HG03159 (cell line): ENCODE measurements around the gene LAIR2.
"Not testable (repeated sequence)": the region's sequence is repeated elsewhere in the genome, so short reads cannot be mapped to it uniquely, and the experiment has no call there.

Source experiments
- ATAC-seq: cut with Tn5 transposase; IDR thresholded peaks from one replicate; pipeline ENCODE4 v1.9.1; 2021; ENCODE audit warnings: mild to moderate bottlenecking, moderate library complexity; ENCODE audit not compliant: unreplicated experiment

The LAIR2 gene

DNA sequence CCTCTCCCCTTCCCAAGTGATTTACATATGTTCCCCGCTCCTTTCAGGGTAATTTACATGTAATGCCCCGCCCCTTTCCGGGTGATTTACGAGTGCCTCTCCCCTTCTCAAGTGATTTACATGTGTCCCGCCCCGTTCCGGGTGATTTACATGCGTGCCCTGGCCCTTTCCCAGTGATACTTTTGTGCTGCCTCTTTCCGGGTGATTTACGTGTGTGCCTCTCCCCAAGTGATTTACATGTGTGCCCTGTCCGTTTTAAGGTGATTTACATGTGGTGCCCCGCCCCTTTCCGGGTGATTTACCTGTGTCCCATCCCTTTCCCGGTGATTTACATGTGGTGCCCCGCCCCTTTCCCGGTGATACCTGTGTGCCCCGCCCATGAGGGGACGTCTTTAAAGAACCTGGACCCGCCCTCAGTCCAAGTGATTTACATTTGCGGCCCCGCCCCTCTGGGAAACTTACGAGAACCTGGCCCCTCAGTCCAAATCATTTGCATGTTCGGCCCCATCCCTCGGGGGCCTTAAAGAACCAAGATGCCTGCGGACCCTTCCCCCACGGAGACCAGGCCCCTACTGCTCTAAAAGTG is 38.5 kb upstream of the LAIR2 start:
- peak; percentile 40 for ATAC-seq

DNA sequence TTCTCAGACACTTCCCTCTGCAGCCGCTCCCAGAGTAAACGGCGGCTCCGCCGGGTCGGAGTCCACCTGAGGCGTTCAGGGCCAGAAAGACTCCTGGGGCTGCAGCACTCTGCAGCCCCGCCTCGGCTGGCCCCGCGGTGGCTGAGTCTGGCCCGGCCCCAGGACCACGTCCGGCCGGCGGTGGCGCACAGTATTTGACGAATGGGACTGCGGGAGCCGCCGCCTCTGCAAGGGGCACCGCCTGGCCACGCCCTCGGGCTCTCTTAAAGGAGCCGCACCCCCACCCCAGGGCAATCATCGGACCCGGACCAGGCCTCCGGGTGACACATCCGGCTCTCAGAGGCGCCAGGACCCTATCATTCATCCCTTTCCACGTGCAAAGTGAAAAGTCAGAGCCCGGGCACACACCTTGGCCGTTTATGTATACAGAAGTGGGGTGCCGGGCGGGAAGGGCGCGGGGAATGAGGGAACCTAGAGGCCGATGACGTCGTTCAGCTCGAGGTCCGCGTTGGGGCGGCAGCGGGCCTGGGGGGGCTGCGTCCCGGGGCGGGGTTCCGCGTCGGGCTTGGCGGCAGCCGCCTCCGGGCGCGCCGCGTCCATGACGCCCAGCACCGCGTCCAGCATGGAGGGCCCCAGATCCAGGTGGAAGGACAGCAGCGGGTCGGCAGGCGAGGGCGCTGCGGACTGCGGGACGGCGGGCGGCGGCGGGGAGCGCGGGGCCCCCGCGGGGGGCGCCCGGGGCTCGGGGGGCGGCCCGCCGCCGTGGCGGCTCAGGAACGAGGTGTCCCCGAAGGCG is 37.8 kb upstream of the LAIR2 start:
- ATAC-seq, result peak; percentile 39

DNA sequence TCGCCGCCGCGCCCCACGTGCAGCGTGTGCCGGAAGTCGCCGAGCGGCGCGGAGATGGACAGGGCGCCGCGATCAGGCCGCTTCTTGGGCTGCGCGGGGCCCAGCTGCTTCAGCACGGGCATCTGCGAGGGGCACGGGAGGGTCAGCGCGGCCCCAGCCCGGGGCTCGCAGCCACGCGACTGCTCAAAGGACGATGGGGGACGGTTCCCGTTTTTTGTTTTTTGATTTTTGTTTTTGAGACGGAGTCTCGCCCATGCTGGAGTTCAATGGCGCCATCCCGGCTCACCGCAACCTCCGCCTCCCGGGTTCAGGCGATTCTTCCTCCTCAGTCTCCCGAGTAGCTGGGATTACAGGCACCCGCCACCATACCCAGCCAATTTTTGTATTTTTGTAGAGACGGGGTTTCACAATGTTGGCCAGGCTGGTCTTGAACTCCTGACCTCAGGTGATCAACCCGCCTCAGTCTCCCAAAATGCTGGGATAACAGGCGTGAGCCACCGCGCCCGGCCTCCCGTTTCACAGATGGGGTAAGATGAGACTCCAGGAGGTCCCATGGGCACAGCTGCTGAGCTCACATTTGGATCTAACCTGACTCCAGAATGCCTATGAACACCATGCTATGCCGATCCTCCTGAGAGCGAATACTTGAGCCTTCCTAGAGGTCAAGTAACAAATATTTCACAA is 37.1 kb upstream of the LAIR2 start:
- no peak for ATAC-seq

DNA sequence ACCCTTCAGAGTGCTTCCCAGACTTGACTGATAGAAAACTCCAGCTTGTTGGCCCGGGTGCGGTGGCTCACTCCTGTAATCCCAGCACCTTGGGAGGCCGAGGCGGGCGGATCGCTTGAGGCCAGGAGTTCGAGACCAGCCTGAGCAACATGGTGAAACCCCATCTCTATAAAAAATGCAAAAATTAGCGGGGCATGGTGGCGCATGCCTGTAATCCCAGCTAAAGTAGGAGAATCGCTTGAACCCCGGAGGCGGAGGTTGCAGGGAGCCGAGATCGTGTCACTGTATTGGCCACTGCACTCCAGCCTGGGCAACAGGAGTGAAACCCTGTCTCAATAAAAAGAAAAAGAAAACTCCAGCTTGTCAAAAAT is 36.5 kb upstream of the LAIR2 start:
- ATAC-seq, result not testable (repeated sequence)

DNA sequence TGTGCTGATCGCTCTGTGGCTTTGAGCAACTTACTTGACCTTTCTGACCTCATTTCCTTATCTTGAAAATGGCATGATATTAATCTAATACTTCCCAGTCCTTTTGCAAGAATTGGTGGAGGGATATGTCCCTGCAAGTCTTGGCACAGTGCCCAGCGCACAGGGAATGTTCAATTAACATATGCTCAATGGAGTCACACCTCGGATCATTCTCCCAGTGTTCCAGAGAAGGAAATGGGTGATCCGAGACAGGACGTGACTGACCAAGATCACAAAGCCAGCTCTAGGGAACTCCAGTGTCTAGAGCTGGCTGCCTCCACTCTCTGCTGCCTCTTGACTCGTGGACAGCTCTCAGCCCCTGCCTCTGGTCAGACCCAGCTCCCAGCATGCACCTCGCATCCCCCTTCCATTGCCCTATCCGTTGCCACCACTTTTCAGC is 33.1 kb upstream of the LAIR2 start:
- ATAC-seq, result no peak

DNA sequence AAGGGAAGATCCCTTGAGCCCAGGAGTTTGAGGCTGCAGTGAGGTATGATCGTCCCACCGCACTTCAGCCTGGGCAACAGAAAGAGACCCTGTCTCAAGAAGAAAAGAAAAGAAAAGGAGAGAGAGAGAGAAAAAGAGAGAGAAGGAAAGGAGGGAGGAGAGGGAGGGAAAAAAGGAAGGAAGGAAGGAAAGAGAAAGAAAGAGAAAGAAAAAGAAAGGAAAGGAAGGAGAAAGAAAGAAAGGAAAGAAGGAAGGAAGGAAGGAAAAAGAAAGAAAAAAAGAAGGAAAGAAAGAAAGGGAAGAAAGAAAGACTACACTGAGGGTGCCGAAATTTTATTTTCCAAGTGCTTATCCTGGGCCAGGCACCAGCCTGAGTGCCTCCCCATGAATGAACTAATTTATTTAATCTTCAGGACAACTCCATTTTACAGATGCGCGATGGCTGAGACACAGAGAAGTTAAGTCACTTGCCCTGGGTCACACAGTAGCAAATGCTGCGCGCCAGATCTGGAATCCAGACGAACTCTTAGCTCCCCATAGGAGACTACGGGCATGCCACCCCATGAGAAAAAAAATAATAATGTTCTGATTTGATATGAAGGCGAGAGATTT is 32.2 kb upstream of the LAIR2 start:
- no peak for ATAC-seq

DNA sequence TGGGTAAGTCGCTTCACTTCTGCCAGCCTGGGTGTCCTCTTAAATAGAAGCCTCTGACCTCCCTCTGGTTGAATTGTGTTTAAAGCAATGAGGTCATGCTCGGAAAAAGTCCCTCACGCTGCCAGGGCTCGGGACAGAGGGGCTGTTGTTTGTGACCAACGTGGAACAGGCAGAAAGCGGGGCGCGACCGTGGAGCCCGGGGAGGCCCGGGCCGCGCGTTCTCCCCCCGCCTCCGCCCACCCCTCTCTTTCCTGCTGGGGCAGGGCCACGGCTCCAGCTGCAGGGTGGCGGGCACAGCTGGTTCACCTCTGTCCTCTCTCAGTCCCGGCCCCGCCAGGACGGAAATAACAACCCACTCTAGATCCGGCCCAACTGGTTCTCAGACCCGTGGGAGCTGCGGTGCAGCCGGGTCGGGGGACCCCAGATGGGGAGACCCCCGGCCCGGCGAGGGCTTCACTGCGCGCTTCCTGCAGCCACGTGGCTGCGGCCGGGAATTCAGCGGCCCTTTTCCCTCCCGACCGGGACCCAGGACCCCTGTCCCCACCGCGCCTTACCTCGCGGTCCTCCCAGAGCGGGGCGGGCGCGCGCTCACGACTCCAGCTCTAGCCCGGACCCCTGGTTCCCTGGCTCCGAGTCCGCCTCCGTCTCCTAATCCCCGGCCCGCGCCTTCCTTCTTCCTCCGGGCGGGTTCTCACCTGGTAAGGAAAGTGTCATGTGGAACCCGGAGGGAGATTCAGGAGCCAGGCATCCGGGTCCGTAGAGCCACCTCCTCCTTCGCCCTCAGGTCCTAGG is 31.4 kb upstream of the LAIR2 start:
- no peak for ATAC-seq

DNA sequence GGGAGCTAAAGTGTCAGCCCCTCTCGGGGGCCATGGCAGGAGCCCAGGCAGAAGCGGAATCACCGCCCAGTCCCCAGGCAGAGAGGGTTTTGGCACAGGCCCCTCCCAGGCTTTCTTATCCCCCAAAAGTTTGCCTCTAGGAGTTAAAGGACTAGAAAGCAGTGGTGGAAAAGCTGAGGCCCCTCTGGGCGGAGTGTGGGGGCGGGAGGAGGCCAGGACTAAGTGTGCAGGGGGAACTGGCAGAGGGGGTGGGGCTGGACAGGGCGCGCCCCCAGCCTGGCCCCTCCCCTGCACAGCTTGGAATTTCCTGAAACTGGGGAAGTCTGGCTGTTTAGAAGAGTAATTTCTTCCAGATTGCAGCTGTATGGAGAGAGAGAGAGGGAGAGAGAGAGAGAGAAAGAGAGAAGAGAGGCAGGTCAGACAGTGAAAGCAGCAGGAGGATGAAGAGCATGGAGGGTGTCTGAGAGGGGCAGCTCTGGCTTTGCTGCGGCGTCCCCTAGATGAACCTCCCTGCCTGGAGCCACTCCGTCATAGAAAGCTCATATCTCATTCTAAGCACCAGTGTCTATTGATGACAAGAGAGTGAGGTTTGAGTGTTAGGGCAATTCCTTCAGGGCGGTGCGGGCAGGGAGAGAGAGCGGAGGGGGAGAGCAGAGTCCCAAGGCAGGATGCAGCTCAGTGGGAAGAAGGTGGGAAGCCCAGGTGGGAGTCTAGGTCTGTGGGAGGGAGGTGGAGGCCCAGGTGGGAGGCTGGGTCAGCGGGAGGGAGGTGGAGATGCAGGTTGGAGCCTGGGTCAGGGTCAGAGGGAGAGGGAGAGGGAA is 29.4 kb upstream of the LAIR2 start, which contains the start of gene CDC42EP5:
TSS of gene CDC42EP5 (minus strand) at position 226 of the 821 bp plus-strand sequence. CDS start 7,749 bp downstream, outside the sequence.
- ATAC-seq, result no peak

DNA sequence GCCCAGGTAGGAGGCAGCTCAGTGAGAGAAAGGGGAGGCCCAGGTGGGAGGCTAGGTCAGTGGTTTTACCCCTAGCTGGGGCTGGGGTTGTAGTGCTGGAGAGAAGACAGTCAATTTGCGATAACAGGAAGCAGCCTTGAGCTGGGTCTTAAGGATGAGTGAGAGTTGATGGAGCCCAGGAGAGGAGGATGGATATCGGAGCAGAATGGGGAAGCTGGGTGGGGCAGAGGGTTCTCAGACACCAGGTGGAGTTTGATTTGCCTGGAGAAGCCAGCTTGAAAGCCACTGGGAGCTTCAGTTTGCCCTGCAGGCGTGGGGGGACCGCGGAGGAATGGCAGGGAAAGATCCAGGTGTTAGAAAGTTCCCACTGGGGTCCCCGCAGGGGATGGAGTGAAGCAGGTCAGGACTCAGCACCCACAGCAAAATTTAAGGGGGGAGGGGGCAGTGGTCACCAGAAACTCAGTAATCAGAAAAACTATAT is 28.7 kb upstream of the LAIR2 start:
- ATAC-seq, result no peak

DNA sequence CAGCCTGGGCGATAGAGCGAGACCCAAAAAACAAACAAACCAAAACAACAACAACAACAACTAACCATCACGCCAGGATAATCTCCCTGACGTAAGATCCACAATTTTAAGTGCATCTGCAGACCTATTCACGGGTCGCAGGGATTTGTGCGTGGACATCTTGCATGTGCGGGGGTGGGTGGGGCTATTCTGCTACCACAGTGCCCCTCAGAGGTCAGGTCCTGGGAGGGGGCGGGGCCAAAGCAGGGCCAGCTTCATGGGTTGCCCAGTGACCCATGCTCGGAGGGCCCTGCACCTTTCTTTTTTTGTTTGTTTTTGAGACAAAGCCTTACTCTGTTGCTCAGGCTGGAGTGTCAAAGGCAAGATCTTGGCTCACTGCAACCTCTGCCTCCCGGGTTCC is 26.9 kb upstream of the LAIR2 start:
- ATAC-seq, result no peak

DNA sequence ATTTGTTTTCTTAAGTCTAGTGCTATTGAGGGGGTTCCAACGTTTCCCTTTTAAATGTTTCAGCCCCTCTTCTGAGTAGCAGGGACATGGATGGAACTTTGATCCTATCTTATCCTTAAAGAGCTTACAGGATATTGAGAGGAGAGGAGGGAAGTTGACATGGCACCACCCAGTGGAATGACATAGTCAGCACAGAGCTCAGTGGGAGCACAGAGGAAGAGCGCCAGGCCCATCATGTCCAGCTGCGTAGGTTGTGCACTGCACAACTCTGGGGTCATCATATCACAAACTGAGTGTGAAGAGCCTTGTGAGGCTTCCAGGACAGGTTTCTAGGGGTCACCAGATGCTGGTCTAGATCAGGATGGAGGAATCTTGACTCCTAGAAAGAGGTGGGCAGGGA is 25.0 kb upstream of the LAIR2 start:
- no peak for ATAC-seq

DNA sequence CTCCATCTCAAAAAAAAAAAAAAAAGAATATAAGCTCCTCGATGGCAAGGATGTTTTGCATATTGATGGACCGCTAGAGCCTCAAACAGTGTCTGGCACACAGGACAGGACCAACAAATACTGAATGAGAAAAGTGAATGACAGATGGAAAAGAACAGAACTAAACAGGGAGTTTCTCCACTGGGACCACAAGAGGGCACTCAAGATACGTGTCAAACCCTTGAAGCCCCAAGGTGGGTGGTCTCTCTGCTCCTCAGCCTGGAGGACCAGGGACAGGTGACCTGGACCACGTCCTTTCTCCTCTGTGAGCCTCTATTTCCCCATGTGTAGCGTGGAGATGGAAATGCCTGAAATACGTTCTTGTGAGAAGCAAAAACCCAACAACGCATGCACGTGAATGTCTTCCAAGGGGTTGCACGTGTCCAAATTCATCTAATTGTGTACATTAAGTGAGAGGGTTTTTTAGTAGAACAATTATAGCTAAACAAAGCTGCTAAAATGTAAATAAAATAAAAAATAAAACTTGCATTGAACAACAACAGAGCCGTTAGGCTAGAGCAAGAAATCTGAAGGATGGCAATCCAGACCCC is 23.9 kb upstream of the LAIR2 start:
- ATAC-seq, result no peak

DNA sequence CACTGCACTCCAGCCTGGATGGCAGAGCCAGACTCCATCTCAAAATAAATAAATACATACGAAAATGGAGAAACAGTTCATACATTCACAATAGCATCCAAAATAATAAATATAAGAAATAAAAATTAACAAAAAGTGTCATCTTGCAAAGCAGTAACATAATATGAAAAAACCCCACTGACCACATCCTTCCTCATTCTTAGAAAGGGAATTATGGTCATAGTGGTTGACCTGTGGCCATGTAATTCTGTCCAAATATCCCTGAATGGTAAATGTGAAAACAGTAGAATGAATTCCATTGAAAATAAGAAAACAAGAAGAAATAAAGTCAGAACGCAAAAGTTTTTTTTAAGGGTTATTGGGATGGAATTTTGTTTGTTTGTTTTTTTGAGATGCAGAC is 22.6 kb upstream of the LAIR2 start:
- ATAC-seq, result no peak

DNA sequence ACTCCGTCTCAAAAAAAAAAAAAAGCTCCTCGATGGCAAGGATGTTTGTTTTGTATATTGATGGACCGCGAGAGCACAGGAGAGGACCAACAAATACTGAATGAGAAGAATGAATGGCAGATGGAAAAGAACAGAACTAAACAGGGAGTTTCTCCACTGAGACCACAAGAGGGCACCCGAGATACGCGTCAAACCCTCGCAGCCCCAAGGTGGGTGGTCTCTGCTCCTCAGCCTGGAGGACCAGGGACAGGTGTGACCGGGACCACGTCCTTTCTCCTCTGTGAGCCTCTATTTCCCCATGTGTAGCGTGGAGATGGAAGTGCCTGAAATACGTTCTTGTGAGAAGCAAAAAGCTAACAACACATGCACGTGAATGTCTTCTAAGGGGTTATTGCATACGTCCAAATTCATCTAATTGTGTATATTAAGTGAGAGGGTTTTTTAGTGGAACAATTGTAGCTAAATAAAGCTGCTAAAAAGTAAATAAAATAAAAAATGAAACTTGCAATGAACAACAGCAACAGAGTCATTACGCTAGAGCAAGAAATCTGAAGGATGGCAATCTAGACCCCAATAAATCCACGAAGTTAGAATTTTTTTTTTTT is 21.2 kb upstream of the LAIR2 start:
- no peak for ATAC-seq

DNA sequence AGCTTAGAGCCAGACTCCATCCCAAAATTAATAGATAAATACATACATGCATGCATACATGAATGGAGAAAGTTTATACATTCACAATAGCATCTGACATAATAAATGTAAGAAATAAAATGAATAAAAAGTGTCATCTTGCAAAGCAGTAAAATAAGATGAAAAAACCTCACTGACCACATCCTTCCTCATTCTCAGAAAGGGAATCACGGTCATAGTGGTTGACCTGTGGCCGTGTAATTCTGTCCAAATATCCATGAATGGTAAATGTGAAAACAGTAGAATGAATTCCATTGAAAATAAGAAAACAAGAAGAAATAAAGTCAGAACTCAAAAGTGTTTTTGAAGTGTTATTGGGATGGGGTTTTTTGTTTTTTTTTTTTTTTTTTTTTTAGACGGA is 19.7 kb upstream of the LAIR2 start:
- no peak for ATAC-seq

DNA sequence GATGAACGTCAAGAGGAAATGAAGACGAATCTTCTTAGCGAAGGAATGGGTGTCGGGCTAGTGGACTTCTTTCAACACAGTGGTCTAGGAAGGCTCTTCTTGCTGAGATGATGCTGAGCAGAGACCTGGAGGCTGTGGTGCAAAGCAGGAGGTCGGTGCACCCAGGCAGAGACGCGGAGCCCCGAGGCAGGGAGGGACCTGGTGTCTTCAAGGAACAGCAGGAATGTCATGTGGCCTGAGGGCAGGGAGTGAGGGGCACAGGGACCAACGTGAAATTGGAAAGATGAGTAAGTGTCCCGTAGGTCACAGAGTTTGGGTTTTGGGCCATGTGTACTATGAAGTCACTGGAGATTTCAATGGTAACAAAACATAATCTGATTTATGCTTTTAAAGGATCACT is 18.2 kb upstream of the LAIR2 start:
- no peak for ATAC-seq

DNA sequence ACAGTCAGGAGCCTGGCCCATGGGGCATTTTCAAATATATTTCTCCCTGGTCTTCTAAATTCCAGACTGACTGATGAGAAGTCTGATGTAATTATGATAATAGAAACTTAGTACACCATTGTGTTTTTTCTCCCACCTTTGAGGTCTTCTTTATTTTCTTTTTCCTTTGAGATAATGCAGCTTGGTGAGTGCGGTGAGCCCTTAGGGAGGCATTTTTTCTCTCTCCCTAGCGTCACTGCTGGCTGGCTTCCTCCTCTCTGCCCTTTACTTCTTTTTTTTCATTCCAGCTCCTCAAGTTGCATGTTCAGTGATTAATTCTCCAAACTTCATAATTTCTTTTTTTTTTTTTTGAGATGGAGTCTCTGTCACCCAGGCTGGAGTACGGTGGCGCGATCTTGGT is 16.8 kb upstream of the LAIR2 start:
- ATAC-seq, result no peak

DNA sequence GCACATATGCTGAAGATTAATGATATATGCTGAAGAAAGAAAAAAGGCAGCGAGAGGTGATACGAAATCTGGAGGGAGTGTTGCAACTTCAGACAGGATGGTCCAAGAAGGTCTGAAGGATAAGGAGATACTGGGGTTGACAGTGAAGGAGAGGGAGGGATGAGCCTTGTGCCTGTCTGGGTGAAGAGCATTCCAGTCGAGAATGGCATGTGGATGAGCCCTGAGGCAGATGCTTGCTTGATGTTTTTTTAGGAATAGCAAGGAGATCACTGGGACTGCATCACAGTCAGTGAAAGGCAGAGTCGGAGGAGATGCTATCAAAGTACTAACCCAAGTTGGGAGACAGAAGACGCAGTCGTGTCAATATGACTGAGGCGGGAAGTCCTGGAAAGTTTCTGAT is 13.3 kb upstream of the LAIR2 start:
- ATAC-seq, result no peak

DNA sequence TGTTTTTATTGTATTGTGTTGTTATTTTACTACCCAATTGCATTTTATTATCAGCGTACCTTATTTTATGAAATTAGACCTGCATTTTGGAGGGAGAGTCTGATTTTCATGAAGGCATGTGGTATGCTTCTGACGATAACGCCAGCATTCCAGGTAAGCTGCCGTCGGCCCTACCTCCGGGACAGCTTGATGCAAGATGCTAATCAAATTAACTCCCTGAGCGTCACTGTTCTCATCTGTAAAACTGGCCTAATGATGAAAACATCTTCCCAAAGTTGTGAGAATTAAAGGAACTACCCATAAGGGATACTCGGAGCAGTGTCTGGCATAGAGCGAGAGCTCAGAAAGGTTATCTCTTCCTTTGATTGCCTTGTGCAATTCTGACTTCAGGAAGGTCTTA is 12.9 kb upstream of the LAIR2 start:
- no peak for ATAC-seq
